OCI-M1 (cell line): ENCODE data around the gene NDUFS7.

Experiments
- DNase-seq: peaks from one replicate; lab custom pipeline; 2025; lab: John Stamatoyannopoulos, UW

NDUFS7 gene

DNA sequence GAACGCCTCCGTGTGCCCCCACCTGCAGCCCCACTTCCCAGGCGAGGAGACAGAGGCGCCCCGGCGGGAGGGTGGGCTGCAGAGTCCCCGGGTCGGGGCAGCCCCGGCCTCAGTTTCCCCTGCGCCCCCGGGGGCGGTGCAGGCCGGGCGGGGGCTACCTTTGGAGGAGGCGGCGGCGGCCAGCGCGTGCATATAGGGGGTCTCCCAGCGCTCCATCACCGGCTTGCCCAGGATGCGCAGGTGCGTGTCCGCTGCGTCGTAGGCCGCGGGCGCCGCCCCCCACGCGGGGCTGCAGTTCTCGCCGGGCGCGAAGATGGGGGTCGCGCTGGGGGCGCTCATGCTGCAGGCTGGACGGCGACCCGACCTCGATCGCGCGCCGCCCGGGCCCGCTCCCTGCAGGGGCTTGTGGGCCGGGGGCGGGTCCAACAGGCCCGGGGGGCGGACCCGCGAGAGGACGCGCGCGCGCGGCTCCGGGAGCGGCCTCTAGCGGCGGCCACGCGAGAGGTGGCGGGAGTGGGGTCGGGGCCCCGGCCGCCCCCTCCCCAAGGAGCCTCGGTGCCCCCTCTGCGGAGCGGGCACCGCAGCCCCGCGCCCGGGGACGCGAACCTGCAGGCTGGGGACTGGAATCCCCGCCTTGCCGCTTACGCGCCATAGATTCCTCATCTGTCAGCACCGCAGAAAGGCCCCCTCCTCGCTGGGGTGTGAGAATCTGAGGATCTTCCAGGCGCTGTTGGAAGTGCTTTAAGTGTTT lies 17.6 kb downstream of the NDUFS7 start, which contains the start of gene GAMT:
GAMT (minus strand) TSS at position 405 of the 751 bp plus-strand sequence; CDS start at position 339, 66 bp downstream.
- peak; percentile 10 for DNase-seq

DNA sequence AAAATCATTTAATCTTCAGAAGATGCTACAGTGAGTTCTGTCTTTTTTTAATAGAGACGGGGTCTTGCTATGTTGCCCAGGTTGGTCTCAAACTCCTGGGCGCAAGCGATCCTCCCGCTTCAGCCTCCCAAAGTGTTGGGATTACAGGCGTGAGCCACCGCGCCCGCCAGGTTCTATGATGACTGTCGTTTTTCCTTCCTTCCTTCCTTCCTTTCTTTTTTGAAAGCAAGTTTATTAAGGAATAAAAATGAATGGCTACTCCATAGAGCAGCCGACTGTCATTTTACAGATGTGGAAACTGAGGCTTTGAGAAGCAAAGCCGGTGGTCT lies 18.1 kb downstream of the NDUFS7 start:
- DNase-seq: no peak

DNA sequence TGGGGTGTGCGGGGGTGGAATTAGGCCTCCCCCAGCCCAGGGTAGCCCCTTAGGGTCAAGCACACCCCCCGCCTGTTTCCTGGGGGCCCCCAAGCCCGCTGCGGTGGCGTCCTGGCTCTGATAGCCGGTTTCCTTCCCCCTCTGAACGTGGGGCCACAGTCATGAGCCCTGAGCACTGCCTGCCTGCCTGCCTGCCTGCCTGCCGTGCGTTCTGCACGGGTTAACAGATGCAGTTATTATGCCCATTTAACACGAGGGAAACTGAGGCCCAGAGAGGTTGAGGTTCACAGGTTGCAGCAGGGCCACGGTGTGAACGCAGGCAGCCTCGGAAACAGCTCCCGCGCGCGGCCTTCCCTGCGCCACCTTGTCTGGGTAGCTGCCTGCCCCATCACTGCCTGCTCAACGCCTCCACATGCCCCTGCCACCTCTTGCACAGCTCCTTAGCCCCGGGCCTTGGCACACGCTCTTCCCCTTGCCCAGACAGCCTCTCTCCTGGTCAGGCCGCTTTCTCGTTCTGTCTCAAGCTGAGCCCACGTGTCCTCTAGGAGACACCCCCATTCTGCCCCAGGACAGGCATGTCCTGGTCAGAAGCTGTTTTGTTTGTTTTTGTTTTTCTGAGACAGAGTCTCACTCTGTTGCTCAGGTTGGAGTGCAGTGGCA lies 18.8 kb downstream of the NDUFS7 start:
- DNase-seq: no peak

DNA sequence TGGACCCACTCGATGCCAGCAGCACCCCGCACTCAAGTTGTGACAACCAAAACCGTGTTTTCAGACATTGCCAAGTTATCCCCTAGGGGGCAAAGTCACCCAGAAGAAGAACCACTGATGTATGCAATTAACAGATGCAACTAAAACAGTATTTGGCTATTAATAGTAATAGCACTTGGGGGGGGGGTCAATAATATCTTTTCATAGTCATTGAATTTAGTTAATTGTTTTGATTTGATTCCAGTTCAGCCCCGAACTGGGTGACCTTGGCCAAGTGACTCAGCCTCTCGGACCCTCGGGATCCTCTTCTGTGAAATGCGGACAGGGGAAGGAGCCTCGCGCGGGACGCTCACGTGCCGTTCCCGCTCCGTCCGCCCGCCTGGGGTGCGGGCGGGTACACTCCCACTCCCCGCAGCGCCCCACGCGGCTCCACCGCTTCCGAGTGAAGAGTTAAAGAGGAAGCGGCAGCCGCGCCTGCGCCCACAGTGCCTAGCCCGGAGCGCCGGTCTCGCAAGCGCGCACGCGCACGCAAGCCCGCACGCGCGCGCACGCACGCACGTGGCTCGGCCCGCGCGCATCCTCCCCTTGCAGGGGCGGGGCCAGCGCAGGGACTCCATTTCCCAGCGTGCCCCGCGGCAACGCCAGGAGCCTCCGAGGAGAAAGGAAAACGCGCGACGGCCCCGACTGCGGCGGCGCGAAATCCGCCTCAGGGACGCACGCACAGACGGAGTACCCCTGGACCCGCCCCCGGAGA lies 23.2 kb downstream of the NDUFS7 start:
- DNase-seq: peak; percentile 97

DNA sequence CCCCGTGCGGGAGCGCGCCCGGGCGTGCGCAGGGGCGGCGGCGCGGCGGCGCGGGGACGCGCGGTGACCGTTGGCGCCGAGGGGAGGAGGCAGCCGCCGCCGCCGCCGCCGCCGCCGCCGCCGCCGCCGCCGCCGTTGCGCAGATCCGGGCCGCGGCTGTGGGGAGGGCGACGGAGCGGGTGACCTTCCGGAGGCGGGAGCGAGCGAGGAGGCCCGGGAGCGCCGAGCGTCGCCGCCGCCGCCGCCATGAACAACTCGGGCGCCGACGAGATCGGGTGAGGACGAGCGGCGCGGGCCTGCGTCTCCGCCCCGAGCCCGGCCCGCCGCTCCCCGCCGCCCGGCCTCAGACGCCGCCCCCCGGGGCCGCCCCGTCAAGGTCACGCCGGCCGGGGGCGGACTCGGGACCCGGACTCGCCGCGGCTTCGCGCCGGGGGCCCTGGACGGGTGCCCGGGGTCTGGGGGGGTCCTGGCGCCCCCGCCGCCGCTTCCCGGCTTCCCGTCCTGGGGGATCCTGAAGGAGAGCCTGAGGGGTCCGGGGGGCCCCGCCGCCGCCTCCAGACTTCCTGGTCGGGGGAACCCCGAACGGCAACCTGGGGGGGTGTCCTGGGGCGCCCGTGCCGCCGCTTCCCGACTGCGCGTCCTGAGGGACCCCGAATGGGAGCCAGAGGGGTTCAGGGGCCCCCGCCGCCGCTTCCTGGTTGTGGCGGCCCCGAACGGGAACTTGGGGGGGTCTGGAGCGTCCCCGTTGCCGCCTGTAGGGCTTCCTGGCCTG lies 24.0 kb downstream of the NDUFS7 start, which contains the start of gene DAZAP1:
DAZAP1 (plus strand) TSS at position 59 of the 772 bp plus-strand sequence; CDS start at position 247, 188 bp downstream.
- DNase-seq: no peak

DNA sequence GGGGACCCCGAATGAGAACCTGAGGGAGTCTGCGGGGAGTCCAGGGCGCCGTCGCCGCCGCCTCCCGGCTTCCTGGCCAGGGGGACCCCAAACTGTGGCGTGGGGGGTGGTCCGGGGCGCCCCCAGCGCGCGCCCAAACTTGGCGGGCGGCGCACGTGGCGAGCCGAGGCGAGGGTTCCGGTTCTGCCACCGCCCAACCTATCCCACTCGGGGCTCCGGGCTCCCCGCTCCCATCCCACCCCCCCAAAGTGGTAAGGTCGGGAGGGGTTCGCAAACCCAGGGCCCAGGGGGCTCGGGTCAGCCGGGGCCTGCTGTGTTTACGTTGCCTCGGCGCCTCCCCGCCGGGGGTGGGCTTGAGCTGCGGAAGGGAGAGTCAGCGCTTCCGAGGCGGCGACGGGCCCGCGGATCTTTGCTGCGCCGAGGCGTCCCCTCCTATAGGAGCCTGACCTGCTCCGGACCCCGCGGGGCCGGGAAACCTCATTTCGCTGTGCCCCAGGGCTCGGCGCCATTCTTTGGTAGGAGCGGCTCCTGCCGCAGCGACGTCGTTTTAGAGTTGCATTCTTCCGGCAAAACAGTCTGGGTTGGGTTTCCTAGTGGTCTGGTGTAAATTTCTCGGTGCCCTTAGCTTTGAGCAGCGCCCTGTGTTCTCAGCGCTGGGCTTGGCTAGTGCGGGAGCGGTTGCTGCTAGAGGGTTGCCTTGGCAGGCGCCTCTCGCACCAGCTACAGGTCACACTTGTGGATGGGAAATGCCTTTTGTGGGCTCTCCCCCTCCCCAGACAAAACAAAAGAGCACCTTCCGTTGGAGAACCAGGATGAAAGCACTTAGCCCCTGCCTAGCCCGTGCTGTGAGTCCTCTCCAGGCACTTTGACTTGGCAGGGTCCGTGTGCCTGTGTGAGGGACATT lies 24.8 kb downstream of the NDUFS7 start:
- peak; percentile 9 for DNase-seq

DNA sequence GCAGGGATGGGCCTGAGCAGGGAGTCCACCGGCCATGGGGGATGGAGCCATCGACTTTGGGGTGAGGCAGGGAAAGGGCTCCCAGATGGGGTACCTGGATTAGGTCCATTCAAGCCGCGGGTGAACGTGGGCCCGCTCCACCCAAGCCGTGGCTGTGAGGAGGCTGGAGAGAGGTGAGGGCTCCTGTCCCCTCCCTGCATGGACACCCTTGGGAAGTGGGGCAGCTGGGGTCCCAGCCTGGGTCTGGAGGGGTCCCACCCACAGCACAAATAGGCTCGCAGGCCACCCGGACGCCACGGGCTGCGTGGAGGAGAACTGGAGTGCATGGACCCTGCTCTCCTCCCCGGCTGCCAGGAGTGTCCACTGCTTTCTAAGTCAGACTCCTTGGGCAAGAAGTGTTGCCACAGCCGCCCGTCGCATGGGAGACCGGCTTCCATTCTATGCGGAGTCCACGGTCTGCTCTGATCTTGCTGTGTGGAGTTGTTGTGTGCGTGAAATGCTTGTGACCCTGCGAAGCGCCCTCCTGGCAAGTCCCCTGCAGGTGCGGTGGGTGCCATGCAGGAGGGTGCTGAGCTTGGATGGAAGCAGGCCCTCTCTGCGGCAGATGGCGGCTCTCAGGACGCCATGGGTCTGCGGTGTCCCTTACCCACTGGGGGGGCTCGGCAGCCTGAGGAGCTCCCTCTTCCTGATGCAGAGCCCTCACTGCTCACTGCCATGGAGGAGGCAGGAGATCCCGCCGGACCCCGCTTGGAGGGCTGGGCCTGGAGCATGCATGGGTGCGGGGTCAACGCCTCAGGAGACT lies 25.7 kb downstream of the NDUFS7 start:
- DNase-seq: no peak

DNA sequence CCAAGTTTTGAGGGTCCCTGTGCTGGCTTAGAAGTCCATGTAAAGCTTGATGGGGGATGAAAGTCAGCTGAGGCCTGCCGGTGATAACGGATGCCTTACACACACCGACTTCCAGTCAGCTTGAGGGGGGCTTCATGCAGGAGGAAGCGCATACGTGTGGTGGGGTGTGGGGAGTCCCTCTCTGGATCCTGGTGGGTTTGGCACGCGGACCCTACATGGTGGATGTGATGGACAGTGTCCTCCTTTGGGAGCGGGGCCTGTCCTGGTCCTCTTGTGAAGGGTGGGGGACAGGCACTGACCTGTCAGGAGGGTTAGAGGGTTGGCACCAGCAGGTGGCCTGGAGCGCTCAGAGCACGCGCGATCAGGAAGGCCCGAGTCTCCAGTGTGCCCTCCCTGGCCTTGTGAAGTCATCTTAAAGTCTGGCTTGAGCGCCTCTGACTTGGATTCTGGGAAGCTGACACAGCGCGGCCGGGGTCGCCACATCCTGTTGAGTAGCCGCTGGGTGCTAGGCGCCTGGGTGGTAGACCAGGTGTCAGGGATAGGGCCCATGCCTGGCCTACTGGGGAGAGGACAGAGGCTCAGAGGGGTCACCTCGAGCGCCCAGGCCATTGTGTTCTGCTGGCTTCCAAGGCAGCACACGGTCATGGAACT lies 26.6 kb downstream of the NDUFS7 start:
- no peak for DNase-seq

DNA sequence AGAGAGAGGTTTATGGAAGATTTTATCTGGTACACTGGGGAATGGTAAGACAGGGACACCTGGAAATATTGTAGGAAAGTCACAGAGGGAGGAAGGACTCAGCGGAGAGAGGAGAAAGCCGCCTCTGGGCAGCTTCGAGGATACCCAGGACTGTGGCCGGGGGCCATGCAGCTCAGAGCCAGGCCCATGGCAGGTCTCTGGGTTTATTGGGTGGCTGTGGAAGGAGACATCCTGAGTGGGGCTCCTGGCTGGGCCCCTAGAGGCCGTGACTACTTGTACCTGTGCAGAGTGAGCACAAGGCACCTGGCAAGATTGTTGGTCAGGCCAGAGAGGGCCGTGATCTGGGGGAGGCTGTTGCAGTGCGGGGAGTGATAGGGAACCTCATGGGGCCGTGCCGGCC lies 27.1 kb downstream of the NDUFS7 start:
- no peak for DNase-seq

DNA sequence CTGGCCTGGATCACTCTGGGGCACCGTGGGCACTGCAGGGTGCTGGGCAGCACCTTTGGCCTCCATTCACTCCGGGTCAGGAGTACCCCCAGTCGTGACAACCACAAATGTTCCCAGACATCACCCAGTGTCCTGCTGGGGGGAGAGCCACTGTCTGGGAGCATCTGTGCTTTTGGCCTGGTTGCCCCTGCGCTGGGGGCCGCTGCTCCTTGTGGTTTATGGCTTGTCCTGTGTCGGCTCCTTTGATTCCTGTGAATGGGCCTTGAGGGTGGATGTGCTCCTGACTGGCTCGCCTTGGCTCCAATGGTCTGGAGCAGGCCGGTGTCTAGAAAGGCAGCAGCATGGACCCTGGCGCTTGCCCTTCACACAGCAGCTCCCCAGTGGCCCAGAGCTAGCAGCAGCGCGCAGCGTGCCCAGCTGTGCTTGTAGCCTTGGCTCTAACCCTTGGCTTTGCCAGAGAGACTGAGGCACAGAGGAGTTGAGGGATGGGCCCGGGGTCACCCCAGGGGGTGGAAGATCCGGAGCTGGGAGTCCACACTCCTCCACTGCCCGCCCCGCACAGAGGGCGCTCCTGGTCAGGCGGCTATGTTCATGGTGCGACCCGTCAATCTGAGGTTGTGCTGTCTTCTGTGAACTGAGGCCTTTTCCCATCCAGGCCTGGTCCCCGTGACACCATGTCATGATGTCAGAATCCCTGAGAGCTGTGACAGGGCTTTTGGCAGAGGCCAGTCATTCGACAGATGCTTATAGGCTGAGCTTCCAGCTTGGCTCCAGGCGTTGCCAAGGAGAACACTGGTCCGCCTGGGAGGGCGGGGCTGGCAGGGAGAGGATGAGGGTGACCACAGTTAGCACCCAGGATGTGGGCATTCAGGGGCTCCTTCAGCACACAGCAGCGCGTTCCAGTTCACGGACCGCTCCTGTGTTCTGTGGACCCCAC lies 27.8 kb downstream of the NDUFS7 start:
- DNase-seq: no peak

DNA sequence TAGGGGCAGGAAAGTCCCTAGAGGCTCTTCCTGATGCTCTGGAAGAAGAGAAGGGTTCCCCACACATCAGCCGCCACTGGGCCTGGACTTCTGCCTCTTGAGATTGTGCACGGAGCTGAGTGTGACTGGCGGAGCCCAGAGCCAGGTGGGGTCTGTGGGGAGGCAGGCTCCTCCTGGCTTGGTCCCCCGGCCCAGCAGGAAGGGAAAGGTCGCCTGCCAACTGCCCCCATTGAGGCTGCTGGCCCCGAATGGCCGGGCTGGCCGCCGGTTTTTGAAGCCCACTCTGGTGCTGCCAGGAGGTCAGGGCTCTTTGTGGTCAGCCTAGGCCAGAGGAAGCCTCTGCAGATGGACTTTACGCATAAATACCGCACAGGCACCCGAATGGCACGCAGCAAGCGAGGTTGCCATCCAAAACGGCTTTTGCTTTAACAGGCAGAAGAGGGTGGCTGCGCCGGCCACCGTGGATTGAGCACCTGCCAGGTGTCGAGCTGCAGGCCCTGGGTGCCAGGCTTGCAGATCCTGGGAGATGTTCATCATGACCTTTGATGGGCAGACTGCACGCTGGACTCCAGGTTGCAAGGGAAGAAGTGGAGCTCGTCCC lies 28.7 kb downstream of the NDUFS7 start:
- no peak for DNase-seq

DNA sequence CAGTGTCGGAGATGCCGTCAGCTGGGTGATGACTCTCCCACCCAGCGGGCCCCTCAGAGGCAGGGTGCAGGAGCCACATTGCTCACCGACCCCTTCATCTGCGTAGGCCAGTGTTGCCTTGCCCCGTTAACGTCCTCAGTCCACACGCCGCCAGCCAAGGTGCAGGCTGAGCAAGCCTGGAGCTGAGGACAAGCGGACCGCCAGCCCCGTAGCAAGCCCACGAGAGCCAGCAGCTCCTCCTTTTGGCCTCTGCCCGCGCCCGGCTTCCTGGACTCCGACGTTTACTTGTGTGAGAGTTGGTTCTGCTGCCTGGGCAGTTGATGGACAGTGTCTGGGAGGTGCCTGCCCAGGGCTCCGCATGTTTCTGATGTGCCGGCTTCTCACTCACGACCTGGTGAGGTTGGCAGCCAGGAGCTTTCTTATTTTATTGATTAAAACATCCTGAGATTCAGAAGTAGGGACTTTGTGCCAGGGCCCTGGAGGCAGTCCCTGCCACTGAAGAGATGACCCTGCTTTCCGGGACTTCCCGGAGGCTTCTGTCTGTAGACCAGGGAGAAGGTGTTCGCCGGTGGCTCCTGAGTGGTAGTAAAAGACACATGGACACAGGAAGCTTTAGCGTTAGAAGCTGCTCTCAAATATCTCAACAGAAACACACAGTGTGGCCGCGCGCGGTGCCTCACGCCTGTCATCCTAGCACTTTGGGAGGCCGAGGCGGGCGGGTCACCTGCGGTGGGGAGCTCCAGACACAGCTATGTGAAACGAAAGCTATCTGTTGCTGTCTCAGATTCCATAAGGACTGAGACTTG lies 29.5 kb downstream of the NDUFS7 start:
- no peak for DNase-seq

DNA sequence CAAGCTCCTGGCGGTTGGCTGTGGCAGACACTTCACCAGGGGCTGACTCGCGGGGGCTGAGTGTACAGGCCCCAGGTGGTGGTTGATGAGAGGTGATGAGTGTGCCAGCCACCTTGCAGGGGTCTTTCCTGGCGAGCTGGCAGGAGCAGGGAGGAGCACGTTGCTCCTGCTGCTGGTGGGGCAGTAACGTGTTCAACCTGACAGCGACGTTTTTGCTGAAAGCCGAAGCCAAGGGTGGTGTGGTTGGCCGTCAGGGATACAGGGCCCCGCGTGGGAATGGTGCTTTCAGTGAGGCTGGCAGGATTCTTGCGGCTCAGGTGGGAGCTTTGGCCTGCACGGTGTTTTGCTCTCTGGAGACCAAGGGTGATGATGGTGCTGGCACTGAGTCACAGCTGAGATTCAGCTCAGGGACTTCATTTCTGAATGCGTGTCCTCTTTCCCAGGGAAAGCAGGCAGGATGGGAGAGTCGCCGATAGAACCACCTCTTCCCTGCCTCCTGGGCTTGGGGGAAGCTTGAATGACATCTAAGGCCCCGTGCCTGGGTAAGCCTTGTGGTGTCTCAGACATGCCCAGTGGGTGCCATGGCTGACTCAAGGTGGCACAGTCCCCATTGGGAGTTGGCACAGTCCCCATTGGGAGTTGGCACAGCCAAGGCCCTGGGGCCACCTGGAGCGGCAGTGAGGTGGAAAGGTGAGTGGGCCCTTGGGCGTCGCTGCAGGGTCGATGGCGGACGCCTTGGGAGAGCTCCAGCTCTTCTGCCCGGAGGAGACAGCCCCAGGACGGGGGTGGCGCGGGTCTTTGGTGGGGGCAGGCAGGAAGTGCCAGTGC lies 32.5 kb downstream of the NDUFS7 start:
- no peak for DNase-seq

DNA sequence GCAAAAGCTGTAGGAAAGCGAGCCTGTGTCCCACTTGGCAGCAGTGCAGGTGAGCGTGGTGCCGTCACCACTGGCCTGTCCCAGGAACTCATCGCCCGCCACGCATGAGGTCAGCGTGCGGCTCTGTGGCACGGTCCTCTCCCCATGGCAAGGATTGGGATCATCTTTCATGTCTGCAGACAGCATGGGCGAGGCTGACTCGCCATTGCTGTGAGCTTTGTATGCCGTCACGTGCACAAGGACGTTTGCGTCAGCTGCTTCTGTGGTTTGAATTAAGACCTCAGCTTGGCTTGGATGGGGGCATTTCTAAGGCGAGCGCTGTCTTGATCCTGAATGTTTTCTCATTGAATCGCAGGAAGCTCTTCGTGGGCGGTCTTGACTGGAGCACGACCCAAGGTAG lies 33.4 kb downstream of the NDUFS7 start:
- DNase-seq: no peak

DNA sequence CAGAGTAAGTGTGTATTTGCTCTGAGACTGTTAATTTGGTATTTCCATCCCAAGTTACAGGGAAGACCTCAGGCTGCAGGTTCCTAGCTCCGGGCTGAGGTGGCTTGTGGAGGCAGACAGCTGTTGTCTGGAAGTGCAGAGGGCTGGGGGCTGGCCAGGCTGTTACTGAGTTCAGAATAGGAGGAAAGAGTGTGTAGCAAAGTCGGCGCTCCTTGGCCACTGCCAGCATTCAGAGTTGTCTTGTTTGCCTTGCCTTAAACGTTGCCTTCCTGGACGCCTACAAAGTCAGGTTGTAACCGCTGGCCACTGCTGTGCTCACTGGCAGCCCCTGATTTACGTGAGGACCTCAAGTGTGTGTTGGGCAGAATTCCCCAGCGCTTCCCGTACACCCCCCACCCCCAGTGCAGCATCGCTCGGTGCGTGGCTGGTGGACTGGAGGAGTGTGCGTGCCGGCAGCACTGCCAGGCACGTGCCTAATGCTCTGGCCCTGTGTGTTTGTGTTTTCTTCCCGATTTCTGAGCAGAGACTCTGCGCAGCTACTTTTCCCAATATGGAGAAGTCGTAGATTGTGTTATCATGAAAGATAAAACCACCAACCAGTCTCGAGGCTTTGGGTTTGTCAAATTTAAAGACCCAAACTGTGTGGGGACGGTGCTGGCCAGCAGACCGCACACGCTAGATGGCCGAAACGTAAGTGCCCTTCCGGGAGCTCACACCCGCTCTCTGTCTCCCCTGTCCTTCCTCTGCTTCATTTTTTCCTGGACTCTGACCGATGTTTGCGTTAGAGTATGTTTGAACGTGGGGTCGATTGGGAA lies 34.2 kb downstream of the NDUFS7 start:
- no peak for DNase-seq

DNA sequence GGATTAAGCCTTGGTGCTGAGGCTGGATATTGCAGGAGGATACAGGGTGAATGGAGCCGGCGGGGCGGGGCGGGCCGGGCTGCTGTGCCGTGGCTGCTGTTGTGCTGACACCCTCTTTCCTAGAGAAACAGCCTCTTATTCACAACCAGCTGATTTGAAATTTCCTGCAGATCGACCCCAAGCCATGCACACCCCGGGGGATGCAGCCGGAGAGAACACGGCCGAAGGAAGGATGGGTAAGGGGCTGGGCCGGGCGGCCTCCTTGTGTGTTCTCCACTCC lies 34.7 kb downstream of the NDUFS7 start:
- DNase-seq: no peak
